GM21723 (cell line): ENCODE results near the gene RNU5D-1.
"Not testable (repeated sequence)": the region's sequence is repeated elsewhere in the genome, so short reads cannot be mapped to it uniquely, and the experiment has no call there.

Source experiments
- ATAC-seq: cut with Tn5 transposase; IDR thresholded peaks from one replicate; pipeline ENCODE4 v1.9.1; 2021; ENCODE audit warnings: mild to moderate bottlenecking, moderate library complexity; ENCODE audit not compliant: unreplicated experiment

Gene RNU5D-1

GRCh38 chr1:44705470-44705869, 25.5 kb downstream of the RNU5D-1 start:
- ATAC-seq, result no peak

GRCh38 chr1:44701141-44701573, 29.8 kb downstream of the RNU5D-1 start:
- ATAC-seq, result no peak

GRCh38 chr1:44700573-44700972, 30.4 kb downstream of the RNU5D-1 start:
- no peak for ATAC-seq

DNA sequence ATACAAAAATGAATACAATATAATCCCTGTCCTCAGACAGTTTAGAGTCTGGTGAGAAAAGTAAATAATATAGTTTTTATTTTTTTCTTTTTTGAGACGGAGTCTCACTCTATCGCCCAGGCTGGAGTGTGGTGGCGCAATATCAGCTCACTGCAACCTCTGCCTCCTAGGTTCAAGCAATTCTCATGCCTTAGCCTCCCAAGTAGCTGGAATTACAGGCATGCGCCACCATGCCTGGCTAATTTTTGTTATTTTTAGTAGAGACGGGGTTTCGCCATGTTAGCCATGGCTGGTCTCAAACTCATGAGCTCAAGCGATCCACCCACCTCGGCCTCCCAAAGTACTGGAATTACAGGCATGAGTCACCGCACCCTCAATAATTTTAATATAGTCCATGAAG, 31.6 kb downstream of the RNU5D-1 start:
- not testable (repeated sequence) for ATAC-seq

GRCh38 chr1:44698138-44698537, 32.8 kb downstream of the RNU5D-1 start:
- ATAC-seq, result no peak

DNA sequence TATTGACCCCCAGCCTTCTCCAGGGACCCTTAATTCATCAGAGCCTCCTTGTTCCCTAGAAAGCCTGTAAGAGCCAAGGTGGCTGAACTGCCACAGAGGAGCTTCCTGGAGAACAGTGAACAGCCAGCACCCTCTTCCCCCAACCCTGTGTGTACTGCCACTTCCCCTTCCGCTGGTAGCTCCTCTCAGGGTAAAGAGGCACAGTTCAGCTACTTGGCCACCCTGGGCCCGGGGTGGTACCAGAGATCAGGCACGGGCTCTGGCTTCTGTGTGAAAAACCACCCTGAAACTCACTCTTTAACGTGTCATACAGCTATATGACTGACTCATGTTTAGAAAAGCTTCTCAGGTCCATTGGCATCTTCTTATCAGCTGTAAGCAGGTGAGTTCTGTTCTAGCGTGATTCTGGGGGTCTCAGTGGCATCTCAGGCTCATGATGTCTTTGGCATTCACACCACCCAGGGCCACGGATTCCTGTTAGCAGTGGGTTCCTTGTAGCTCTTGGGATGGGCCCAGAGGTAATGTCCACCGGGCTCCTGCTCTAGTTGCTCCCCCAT, 34.1 kb downstream of the RNU5D-1 start:
- peak; percentile 48 for ATAC-seq

GRCh38 chr1:44696101-44696500, 34.9 kb downstream of the RNU5D-1 start:
- ATAC-seq, result no peak

GRCh38 chr1:44695671-44696070, 35.3 kb downstream of the RNU5D-1 start:
- ATAC-seq, result no peak

GRCh38 chr1:44694863-44695478, 36.0 kb downstream of the RNU5D-1 start:
- peak; percentile 80 for ATAC-seq

DNA sequence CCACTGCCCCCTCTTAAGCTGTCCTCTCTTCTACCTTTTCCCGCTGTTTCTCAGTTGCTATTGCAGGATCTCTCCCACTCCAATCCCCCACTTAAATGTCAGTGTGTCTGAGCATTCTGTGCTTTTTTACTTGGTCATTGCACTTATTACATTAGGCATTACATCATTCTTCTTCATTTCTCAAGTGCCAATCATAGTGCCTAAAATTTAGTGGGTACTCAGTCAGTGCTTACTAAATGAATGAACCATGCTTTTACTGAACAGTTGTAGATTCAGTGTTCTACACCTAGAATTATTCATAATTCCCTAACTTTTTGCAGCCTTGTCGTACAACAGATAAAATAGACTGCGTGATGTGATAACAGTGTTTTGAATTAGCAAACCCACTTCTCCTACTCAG, 37.1 kb downstream of the RNU5D-1 start:
- no peak for ATAC-seq

- ATAC-seq, result no peak
These were observed 37.8 kb downstream of the RNU5D-1 start for GRCh38 chr1:44693159-44693558.

- no peak for ATAC-seq
These were observed 41.6 kb downstream of the RNU5D-1 start for GRCh38 chr1:44689447-44689765.

- ATAC-seq, result no peak
These were observed 42.1 kb downstream of the RNU5D-1 start for GRCh38 chr1:44688760-44689446.

DNA sequence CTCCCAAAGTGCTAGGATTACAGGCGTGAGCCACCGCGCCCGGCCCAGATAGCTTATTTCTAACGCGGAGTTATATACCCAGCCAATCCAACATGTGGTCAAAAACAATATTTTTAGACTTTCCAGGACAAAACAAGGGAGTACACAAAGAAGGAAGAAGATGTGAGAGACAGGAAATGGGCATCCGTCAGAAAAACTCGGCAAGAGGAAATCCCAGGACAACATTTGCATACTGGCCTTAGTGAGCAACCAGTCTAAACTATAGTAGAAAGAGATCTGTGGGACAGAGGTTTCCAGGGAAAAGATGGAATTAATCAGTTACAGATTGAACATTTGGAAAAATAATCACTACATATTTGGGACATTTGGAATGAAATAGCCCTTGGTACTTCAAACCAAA, 45.1 kb downstream of the RNU5D-1 start:
- no peak for ATAC-seq

- ATAC-seq, result no peak
These were observed 45.8 kb downstream of the RNU5D-1 start for GRCh38 chr1:44685218-44685617.

- ATAC-seq, result peak; percentile 85
These were observed 46.4 kb downstream of the RNU5D-1 start for GRCh38 chr1:44684525-44684924.

DNA sequence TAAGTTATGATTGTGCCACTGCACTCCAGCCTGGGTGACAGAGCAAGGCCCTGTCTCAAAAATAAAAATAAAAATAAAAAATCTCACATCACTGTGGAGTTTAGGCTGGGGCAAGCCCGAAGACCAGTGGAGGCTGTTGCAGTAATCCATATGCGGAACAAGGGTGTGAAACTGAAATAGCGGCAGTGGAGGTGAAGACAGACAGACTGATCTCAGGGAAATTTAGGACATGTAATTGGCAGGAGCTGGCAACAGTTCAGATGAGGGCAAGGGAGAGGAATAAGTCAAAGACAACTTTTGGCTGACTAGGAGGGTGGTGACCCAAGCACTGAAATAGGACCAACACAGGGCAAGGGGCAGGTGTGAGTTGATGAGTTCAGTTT, 48.1 kb downstream of the RNU5D-1 start:
- no peak for ATAC-seq

GRCh38 chr1:44681905-44682882, 48.8 kb downstream of the RNU5D-1 start:
- ATAC-seq, result no peak
